Left colon (tissue), 2 donors: ENCODE data around the gene RGP1. TPM values are rescaled to one million over a fixed set of nuclear protein-coding genes. Genes with fewer than 3 reads are reported as not detected.

ENCODE experiments used
- ATAC-seq: fragments of 200-7000 bp; cut with Tn5 transposase; one replicate; pipeline ENCODE4 v1.9.1; 2020; ENCODE audit warnings: mild to moderate bottlenecking, moderate library complexity
- DNase-seq, 2 donors: peaks; one replicate each; pipeline ENCODE4 v3.0.0-alpha.2; 2020
- intact Hi-C, 2 donors: fragments of 100-400 bp; cut with DNase I in 1 of 2; cut with micrococcal nuclease in 1 of 2; formaldehyde crosslinking; loops; one replicate each; pipeline versions ENCODE4 v1.11.2 to v1.14.0; 2022; cut with DNase I, micrococcal nuclease
- total RNA-seq, 2 donors: library from RNA; stranded (reverse); fragmentation: NEBNext Ultra II Directional; extraction: Animal tissue kit (Norgen Biotek cat#: 25700); gene quantifications; one replicate each; pipeline ENCODE4 v1.2.1, GENCODE V29; 2021
- donor health status: DM: no; HTN: no; CAD: no.
- donor health status: DM: yes; HTN: yes; CAD: no.

Gene RGP1
- total RNA-seq, 2 donors from 2014 or later: 54.8 to 56.3 TPM

DNA sequence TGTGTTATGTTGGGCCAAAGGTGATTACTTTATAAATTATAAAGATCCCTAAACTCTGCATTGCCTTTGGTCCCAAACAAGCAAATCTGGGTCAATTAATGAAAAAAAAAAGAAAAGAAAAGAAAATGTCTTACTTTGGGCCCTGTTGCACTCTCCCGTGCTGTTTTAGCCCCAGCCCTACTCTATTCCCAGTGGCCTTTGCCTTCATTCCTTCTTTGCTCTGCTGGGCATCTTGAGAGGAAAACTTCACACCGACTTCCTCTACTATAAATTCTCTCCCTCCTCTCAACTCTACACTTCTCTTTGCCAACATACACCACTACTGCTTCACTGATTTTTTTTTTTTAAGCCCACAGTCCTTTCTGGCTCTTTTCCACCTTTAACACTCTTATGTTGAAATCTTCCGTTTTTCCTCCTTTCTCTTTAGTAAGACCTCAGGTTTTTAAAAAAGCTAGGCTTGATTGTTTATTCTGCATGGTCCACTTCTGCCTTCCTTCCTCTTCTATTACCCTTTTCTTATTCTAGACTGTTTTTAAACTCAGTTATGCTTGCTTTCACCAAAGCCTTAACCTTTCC is 9.5 kb downstream of the RGP1 start:
- DNase-seq: no peak
- ATAC-seq: no peak
- intact Hi-C loops: no loop called here

DNA sequence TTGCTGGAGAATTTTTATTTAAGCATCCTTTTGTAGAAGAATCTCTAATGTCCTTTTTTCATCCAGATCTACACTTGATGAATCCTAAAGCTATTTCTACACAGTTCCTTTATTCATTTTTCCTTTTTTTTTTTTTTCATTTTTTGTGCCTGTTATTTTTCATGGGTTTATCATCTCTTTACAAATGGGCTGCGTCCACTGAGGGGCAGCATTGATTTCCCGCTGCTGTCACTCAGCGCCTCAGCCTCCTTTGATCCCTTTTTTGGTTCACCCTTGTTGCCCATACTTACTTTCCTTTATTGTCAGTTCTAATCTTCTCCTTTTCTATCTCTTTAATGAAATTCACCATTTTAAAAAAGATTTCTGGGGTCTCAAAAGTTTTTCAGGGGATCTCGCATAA is 10.7 kb downstream of the RGP1 start:
- ATAC-seq (no peak), DNase-seq (no peak)
- intact Hi-C loops: no loop called here

- DNase-seq (peak in 1 of 2 donors; percentile 69), ATAC-seq (peak; percentile 18)
- intact Hi-C loops: no loop called here
Measured at GRCh38 chr9:35760651-35761050, 11.6 kb downstream of the RGP1 start.

GRCh38 chr9:35763181-35763580 is 14.1 kb downstream of the RGP1 start:
- no peak for ATAC-seq
- no peak for DNase-seq
- intact Hi-C loops: no loop called here

GRCh38 chr9:35763803-35764202 is 14.7 kb downstream of the RGP1 start:
- DNase-seq (no peak), ATAC-seq (no peak)
- intact Hi-C loops: no loop called here

- no peak for ATAC-seq
- intact Hi-C loops: no loop called here
Measured at GRCh38 chr9:35766997-35767396, 17.9 kb downstream of the RGP1 start.

DNA sequence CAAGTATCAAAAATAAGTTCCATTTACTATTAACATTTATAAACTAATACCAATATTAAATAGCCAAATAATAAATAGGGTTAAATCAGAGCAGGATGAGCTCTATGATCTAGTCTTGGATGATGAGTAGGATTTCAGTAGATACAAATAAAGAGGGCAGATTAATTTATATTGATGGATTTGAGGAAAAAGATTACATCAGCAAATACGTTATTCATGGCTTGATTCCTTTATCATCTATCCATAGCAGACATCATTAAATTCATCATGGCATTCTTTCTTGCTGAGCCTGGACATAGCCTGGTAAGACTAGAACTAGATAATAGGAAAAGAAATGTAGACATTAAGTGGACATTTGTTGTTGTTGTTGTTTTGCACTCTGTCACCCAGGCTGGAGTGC is 18.4 kb downstream of the RGP1 start:
- intact Hi-C loops: no loop called here
- DNase-seq (no peak), ATAC-seq (no peak)

More at GRCh38 chr9:35766997-35767396, 17.9 kb downstream of the RGP1 start:
- DNase-seq: no peak

GRCh38 chr9:35769763-35770162 is 20.7 kb downstream of the RGP1 start:
- intact Hi-C loops: no loop called here
- ATAC-seq: no peak
- DNase-seq: no peak

DNA sequence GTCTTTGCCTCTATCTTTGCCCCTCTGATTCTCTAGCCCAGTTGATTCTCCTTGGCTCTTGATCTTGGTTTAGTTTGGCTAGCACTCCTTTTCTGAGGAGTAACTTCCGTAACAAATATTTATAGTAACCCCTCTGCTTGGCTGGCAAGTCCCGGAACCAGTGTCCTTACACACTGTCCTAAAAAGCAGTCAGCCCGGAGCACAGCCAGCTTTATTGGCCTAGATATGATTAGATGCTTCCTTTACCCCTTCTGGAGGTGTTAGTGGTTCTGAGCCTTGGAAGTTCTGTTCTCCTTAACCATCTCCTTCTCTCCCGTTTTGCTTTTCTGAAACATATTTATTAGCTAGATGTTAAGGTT is 22.0 kb downstream of the RGP1 start:
- DNase-seq (no peak), ATAC-seq (peak; percentile 54)
- intact Hi-C loops: no loop called here

- DNase-seq (peak in 1 of 2 donors; percentile 38), ATAC-seq (peak; percentile 61)
- intact Hi-C loops: no loop called here
Measured at GRCh38 chr9:35771534-35771933, 22.4 kb downstream of the RGP1 start.

GRCh38 chr9:35771943-35772342 is 22.9 kb downstream of the RGP1 start:
- DNase-seq (no peak), ATAC-seq (peak; percentile 92)
- intact Hi-C loops: no loop called here

- intact Hi-C loops: no loop called here
- DNase-seq (no peak), ATAC-seq (no peak)
Measured at GRCh38 chr9:35774907-35775635, 26.0 kb downstream of the RGP1 start.

- intact Hi-C loops: no loop called here
- DNase-seq (no peak), ATAC-seq (no peak)
Measured at GRCh38 chr9:35776018-35776417, 26.9 kb downstream of the RGP1 start.

DNA sequence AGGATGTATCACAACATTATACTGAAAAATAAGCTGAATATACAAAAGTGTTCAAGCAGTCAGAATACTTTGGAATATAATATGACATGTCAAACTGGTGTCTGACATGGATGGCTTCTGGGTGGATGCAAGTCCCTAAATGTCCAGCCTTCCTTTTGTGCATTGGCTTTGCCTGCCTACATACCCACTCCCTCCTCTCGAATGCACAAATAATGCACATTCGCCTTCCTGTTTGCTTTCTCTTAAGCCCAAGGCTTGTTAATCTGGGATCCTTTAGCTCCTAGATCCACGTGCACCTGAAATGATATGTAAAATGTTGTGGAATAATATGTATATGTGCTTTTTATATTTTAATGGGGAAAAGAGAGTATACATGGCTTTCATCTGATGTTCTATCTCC is 29.4 kb downstream of the RGP1 start:
- DNase-seq (no peak), ATAC-seq (no peak)
- intact Hi-C loops: no loop called here

DNA sequence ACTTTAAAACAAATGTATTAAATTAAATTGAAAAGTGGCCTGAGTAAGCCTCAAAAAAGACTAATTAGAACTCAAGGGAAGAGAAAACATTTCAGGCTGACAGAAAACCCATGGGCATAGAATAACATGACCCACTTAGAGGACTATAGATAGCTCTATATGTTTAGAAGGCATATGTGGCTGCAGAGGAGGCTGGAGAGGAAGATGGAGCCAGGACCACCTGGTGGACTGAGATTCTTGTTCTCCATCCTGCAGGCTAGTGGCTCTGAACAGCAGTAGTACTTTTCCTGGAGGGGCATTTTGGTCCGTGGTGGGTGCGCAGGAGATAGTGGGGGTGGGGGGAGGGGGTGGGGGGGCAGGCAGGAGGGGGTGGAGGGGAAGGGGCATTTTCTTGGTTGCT is 32.0 kb downstream of the RGP1 start:
- no peak for DNase-seq
- intact Hi-C loops: no loop called here
- ATAC-seq: no peak

GRCh38 chr9:35783418-35783817 is 34.3 kb downstream of the RGP1 start:
- intact Hi-C loops: no loop called here
- ATAC-seq (no peak), DNase-seq (no peak)

DNA sequence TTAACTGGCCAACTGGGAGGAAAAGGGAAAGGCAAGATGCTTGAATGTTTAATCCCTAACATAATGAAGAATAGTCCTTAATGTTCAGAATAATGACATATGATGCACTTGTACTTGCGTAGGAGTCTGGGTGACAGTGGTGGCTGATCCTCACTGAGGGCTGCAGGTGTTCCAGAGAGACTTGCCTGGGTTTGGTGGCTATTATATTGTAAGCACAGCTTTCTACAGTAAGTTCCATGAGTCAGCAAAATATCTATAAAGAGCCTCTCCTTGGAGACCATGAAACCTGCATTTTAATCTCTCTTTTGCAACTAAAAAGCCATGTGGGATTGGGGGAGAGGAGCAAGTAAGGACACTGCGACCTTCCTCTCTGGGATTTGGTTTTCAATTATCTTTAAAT is 40.5 kb downstream of the RGP1 start:
- intact Hi-C loops: loop anchor here in 1 of 2 donors (5.0 kb wide), 1 partner anchor 88 kb away; no protein-coding TSS in a partner anchor
- DNase-seq (no peak), ATAC-seq (no peak)

- DNase-seq (no peak), ATAC-seq (peak; percentile 10)
- intact Hi-C loops: loop anchor here (2.0 to 10.0 kb wide), 2 partner anchors 37 to 75 kb away; no protein-coding TSS in a partner anchor
Measured at GRCh38 chr9:35790025-35790384, 40.9 kb downstream of the RGP1 start.

DNA sequence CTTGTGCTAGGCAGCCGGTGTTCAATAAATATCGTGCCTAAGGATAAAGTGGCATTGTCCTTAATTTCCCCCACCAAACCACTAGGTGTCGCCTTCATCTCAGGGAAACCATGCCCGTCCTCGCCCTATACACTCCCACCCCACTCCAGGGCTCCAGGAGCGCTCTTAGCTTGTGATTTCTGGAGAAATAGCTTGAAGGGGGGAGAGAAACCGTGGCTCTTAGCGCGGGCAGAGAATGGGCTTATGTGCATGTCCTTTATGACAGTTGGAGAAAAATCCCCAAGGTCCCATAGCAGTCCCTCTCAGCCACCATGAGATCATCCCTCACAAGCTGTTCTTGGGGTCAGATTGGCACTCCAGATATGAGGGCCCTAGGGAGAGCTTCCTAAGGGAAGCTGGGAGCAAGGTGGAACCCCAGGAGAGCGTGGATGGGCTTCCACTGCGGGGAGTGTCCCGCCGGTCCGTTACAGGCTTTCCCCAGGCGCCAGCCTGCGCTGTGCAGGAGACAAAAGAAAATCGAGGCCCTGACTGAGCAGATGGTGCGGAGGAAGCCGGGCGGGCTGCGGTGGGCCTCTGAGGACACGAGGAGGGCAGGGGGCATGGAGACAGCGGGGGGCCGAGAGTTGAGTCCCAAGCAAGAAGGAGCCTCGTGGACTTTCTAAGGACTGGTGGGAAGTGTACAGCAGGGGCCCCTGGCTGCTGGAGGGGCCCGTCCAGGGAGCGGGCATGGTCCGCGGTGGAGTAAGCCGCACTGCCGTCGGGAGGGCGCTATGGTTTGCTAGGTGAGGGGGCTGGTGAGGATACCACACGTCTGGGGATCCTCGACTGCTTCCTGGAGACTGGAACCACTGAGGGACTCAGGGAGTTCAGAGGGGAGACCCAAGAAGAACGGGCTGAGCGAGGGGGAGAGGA is 41.6 kb downstream of the RGP1 start:
- DNase-seq (peak; percentile 57 to 62), ATAC-seq (peak; percentile 92)
- intact Hi-C loops: loop anchor here (2.0 to 10.0 kb wide), 2 partner anchors 36 to 74 kb away; no protein-coding TSS in a partner anchor
